Heart left ventricle (tissue), 16 donors: Measurements from ENCODE around the gene EPG5. TPM values are rescaled to one million over a fixed set of nuclear protein-coding genes. Genes with fewer than 3 reads are reported as not detected.
"Not testable (repeated sequence)": the region's sequence is repeated elsewhere in the genome, so short reads cannot be mapped to it uniquely, and the experiment has no call there.

Experiments used
- ATAC-seq, 4 donors: fragments of 200-7000 bp; cut with Tn5 transposase; one replicate each; pipeline ENCODE4 v1.9.1; 2020 to 2022; ENCODE audit warnings: moderate library complexity in 4 of 4, mild to moderate bottlenecking in 3 of 4, moderate number of reproducible peaks in 1 of 4
- DNase-seq, 5 donors: peaks; one replicate each; pipeline ENCODE4 v3.0.0-alpha.2; 2020
- H3K27ac ChIP-seq, 12 donors: fragments of 200-600 bp; sonication (generic) in 4 of 12; one replicate each; pipeline versions ENCODE4 v1.5.0 to v1.8.0; 2016 to 2022; ENCODE audit warnings: mild to moderate bottlenecking in 2 of 12
- H3K27me3 ChIP-seq, 9 donors: fragments of 200-600 bp; sonication (generic) in 2 of 9; one replicate each; pipeline versions ENCODE4 v1.5.1 to v1.8.0; 2016 to 2022; ENCODE audit warnings: mild to moderate bottlenecking in 3 of 9
- H3K36me3 ChIP-seq, 9 donors: fragments of 200-600 bp; sonication (generic) in 2 of 9; one replicate each; pipeline versions ENCODE4 v1.5.0 to v1.8.0; 2018 to 2022; ENCODE audit warnings: mild to moderate bottlenecking in 2 of 9
- H3K4me1 ChIP-seq, 12 donors: fragments of 200-600 bp; sonication (generic) in 4 of 12; one replicate each; pipeline versions ENCODE4 v1.5.0 to v1.8.0; 2016 to 2022; ENCODE audit warnings: mild to moderate bottlenecking in 3 of 12
- H3K4me3 ChIP-seq, 12 donors: fragments of 200-600 bp; sonication (generic) in 4 of 12; one replicate each; pipeline versions ENCODE4 v1.5.0 to v1.8.0; 2017 to 2022; ENCODE audit warnings: mild to moderate bottlenecking in 9 of 12, moderate library complexity in 4 of 12
- H3K9me3 ChIP-seq, 12 donors: fragments of 200-600 bp; sonication (generic) in 4 of 12; one replicate each; pipeline versions ENCODE4 v1.5.0 to v1.8.0; 2016 to 2022; ENCODE audit warnings: mild to moderate bottlenecking in 1 of 12
- POLR2A ChIP-seq, 2 donors: fragments of 450-650 bp; IDR thresholded peaks; one replicate each; pipeline ENCODE4 v1.6.1; 2017; ENCODE audit warnings: antibody characterized with exemption in 2 of 2, mild to moderate bottlenecking in 2 of 2, moderate library complexity in 2 of 2
- WGBS, 4 donors: extraction: QIAGEN DNeasy Blood & Tissue Kit in 2 of 4; methylation state at CpG; one replicate each; pipeline versions ENCODE4 v1.1.5 to v1.1.7; 2013 to 2018; 5-methylcytosine and 5-hydroxymethylcytosine counted together
- intact Hi-C, 10 donors: fragments of 100-400 bp; cut with DNase I; formaldehyde crosslinking; loops; one replicate each; pipeline versions ENCODE4 v1.11.1 to v1.14.2; 2022
- polyA plus RNA-seq, 2 donors: library from polyadenylated mRNA; stranded (reverse); fragments of 200-250 nt; gene quantifications; one replicate each; pipeline ENCODE4 v1.2.3, GENCODE V29; 2013
- total RNA-seq, 9 donors: library from RNA; depleted of rRNA in 2 of 9; stranded (reverse); fragments of >200 nt in 2 of 9; fragmentation: NEBNext Ultra II Directional in 3 of 9; extraction: Animal tissue kit (Norgen Biotek cat#: 25700) in 3 of 9; gene quantifications; one replicate each; pipeline versions ENCODE4 v1.1.0 to v1.2.4, GENCODE V29; 2016 to 2023
- TF ChIP-seq, protein P1 (sequence below), 12 donors: fragments of 200-600 bp; sonication (generic) in 4 of 12; IDR thresholded peaks; one replicate each; pipeline versions ENCODE4 v1.5.0 to v1.8.0; 2018 to 2022; ENCODE audit warnings: antibody characterized with exemption in 12 of 12, mild to moderate bottlenecking in 5 of 12
- donor health status: ischemic (EF 13 %, LVEDD 7.1; RV severe dilation, severe dysfunction).
- donor health status: healthy with polysubstance abuse.
- donor health status: DM: no; HTN: yes; CAD: no.
- donor health status: DM: no; HTN: no; CAD: no.
- donor health status: ischemic (EF 25% LVEDD 6.9; RV normal size, moderate dysfunction).
- donor health status: ischemic (EF 25% LVEDD 5.7; RV mildly dilated, moderate dysfunction).
- donor health status: healthy.
- donor health status: DM: yes; HTN: yes; CAD: no.
- donor health status: ischemic (EF 35%, LVEDD 5.7; RV mildly dilated, moderate dysfunction).
- donor health status: nonischemic (EF 11% LVEDD 7.7; RV severe dilation, severe dysfunction).
- donor health status: DM: yes; HTN: yes; CAD: no.
- donor health status: PGD.
- donor health status: ischemic (EF 29% LVEDD 5.4; RV normal size, mild dysfunction).
- donor health status: nonischemic (EF 23%, LVEDD 6.1; RV moderate dilation, normal function).

EPG5 gene
- total and polyA plus RNA-seq, 11 donors: 7.9 to 37.8 (median 23.5) TPM

DNA sequence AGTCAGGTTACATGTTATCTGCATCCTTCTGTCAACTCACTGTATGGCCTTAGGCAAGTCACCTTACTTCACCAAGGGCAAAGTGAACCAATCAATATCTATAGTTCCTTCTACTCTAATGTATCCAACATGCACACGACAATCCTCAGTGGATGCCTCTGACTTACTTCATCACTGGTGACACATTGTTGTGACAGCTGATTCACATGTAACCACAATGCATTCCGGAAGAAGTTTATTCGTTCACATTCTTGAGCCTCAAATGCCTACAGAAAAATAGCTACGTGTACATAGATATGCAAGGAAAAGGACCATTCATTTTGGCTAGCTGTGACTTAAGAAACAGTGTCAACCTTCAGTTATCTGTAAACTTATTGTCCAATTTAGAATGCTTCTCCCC lies 26.3 kb upstream of the EPG5 start:
- H3K27ac ChIP-seq: no peak overlapping the region
- ATAC-seq: no peak
- WGBS, 4 donors: 79 to 87% (median 85%) methylated on average over 4 of the region's 4 CpGs
- no peaks in the 10 kb centered on the region for H3K27me3 ChIP-seq
- H3K36me3 ChIP-seq: peaks cover 0 to 20% (median 0%) of the 10 kb centered on the region in 9 donors
- intact Hi-C loops: no loop called here
- peaks cover 0 to 8% (median 0%) of the 10 kb centered on the region in 12 donors for H3K4me1 ChIP-seq
- TF ChIP-seq, protein P1, sequence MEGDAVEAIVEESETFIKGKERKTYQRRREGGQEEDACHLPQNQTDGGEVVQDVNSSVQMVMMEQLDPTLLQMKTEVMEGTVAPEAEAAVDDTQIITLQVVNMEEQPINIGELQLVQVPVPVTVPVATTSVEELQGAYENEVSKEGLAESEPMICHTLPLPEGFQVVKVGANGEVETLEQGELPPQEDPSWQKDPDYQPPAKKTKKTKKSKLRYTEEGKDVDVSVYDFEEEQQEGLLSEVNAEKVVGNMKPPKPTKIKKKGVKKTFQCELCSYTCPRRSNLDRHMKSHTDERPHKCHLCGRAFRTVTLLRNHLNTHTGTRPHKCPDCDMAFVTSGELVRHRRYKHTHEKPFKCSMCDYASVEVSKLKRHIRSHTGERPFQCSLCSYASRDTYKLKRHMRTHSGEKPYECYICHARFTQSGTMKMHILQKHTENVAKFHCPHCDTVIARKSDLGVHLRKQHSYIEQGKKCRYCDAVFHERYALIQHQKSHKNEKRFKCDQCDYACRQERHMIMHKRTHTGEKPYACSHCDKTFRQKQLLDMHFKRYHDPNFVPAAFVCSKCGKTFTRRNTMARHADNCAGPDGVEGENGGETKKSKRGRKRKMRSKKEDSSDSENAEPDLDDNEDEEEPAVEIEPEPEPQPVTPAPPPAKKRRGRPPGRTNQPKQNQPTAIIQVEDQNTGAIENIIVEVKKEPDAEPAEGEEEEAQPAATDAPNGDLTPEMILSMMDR (IDR thresholded peaks at IDR 0.05): no peak
- TF ChIP-seq POLR2A (IDR thresholded peaks at IDR 0.05): no peak
- H3K4me3 ChIP-seq: no peak overlapping the region
- no peaks in the 10 kb centered on the region for H3K9me3 ChIP-seq
- DNase-seq: no peak

DNA sequence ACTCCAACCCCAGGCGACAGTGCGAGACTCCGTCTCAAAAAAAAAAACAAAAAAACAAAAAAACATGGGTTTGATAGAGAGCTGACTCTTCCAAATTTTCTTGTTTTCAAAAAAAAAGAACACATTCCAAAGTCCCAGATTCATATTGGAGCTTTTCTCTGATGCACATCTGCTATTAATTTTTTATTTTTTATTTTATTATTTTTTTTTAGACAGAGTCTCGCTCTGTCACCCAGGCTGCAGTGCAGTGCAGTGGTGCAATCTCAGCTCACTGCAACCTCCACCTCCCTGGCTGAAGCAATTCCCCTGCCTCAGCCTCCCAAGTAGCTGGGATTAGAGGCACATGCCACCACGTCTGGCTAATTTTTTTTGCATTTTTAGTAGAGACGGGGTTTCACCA lies 25.4 kb upstream of the EPG5 start:
- H3K27ac ChIP-seq, DNase-seq, H3K4me1 ChIP-seq, H3K9me3 ChIP-seq, H3K27me3 ChIP-seq, H3K4me3 ChIP-seq, ATAC-seq, intact Hi-C loops: not testable (repeated sequence)
- 81 to 91% (median 83%) methylated on average over 6 of the region's 6 CpGs for WGBS, 4 donors
- H3K36me3 ChIP-seq: peaks cover 0 to 27% (median 0%) of the 10 kb centered on the region in 9 donors

DNA sequence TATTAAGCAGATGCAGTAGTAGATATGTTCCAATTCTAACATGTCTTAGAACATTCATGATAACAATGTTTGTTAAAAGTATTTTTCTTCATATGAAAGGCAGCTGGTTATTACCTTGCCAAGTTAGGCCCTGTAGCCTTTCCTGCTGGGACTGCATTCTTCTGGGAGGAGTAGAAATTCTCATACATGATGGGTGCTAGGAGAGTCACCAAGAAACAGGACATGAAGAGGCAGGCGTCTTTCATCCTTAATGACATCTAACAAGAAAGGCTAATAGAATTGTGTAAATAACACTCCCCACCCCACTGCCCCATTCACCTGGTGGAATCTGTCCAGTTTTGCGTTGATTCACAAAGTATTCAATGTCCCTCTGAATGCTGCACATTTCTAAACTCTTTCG lies 24.7 kb upstream of the EPG5 start:
- Histone ChIP-seq H3K36me3 (peaks cover 0 to 26% (median 0%) of the 10 kb centered on the region in 9 donors), H3K27ac (no peak overlapping the region), H3K4me3 (no peak overlapping the region), H3K4me1 (no peaks in the 10 kb centered on the region), H3K27me3 (no peaks in the 10 kb centered on the region), H3K9me3 (no peaks in the 10 kb centered on the region)
- no peak for DNase-seq
- no peak for ATAC-seq
- TF ChIP-seq, protein P1 (IDR thresholded peaks at IDR 0.05): no peak
- no peak for TF ChIP-seq POLR2A (IDR thresholded peaks at IDR 0.05)
- intact Hi-C loops: no loop called here
- WGBS, 4 donors: 92 to 95% (median 94%) methylated on average over 3 of the region's 3 CpGs

DNA sequence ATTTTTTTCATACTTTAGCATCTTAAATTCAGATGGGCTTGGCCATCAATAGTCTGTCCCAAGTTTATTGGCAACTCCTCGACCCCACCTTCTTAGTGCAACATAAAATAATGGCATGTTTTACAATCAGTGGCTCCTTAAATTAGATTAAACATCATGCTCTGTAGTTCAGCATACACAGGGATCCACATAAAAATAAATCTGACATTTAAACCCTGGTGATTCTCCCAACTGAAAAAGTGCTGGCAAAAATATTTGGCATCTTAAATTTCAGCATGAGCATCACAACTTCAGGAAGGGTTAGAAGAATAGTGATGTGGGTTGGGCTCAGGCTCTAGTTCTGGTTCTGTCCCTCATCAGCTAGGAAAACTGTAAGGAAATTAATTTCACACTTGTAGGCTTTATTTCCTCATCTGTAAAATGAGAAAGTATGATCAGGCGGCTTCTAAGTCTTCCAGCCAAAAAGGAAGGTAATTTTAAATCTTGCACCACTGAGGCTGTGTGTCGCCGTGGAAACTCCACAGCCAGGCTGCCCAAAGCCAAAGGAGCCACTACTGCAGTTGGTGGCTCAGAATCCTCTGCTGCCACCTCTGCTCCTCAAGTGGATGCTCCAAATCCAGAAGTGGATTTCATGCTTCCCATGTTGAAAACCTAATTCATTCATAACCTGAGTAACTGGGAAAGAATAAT lies 17.6 kb upstream of the EPG5 start:
- Histone ChIP-seq H3K36me3 (peaks cover 0 to 10% (median 0%) of the 10 kb centered on the region in 9 donors), H3K4me3 (no peak overlapping the region), H3K4me1 (peaks cover 0 to 13% (median 0%) of the 10 kb centered on the region in 12 donors), H3K9me3 (no peaks in the 10 kb centered on the region), H3K27me3 (no peaks in the 10 kb centered on the region), H3K27ac (no peak overlapping the region)
- no peak for ATAC-seq
- intact Hi-C loops: loop anchor here in 1 of 10 donors (10.0 kb wide), 1 partner anchor 80 kb away; no protein-coding TSS in a partner anchor
- DNase-seq: no peak
- TF ChIP-seq, protein P1 (IDR thresholded peaks at IDR 0.05): no peak
- TF ChIP-seq POLR2A (IDR thresholded peaks at IDR 0.05): no peak
- WGBS, 4 donors: 88 to 91% (median 90%) methylated on average over 4 of the region's 4 CpGs
